Measurements from ENCODE around the gene FBXO44. TPM values are rescaled to one million over a fixed set of nuclear protein-coding genes. Genes with fewer than 3 reads are reported as not detected.

FBXO44 gene
- polyA plus RNA-seq, 2 of the 4 experiments (the other 2 are of a cell fraction), result 10.4 to 26.9 TPM

DNA sequence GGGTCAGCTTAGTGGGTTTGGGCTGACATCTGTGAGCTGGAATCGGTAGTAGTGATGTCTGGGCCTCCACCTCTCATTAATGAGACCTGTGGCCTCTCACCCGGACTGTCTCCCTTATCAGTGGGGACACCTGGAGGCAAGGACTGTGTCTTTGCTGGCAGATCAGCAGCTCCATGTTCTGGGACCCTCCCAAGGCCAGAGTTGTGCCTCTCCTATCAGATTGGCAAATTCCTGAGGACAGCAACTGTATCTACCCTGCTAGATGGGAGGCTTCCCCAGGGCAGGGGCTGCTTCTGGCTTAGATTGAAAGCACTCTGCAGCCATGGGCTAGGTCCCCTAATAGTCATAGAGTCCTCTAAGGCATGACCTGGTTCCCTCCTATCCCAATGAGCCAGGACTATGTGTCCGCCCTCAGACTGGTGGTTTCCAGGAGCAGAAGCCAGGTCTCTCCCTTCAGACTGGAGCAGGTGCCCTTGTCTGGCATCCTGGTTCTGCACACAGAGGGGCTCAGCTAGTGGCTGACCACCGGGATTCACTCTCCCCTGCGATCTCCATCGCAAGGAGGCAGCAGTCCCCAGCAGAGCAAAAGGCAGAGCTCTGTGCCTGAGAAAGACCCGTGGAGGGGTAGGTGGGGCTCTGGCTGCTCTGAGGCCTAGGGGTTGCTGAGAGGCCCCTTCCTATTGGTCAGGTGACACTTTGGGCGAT, 42.7 kb downstream of the FBXO44 start:
- ATAC-seq (no peak), FAIRE-seq (no peak), DNase-seq (ENCODE audit: low read depth in 1 of 2, low spot score in 1 of 2) (no peak)
- TF ChIP-seq EP300 (IDR thresholded peaks at IDR 0.05) (no peak), FOXS1 (CRISPR knock-in tag; IDR thresholded peaks at IDR 0.05) (no peak), ZSCAN20 (CRISPR knock-in tag; IDR thresholded peaks at IDR 0.05) (no peak), FOSL2 (IDR thresholded peaks at IDR 0.05) (no peak), FOSL2 (CRISPR knock-in tag; IDR thresholded peaks at IDR 0.05) (no peak), MAZ (IDR thresholded peaks at IDR 0.05; ENCODE audit: borderline replicate concordance, low read depth, low read length) (no peak), HEYL (CRISPR knock-in tag; IDR thresholded peaks at IDR 0.05) (no peak), KDM1A (IDR thresholded peaks at IDR 0.05; ENCODE audit: low read depth) (no peak), ZNF302 (CRISPR knock-in tag; IDR thresholded peaks at IDR 0.05) (no peak), SMC3 (IDR thresholded peaks at IDR 0.05) (no peak), NFE2L2 (conservative IDR thresholded peaks at IDR 0.05; ENCODE audit: low read length) (no peak), MYC (IDR thresholded peaks at IDR 0.05; ENCODE audit: borderline replicate concordance, low read length) (no peak), ZC3H11A (IDR thresholded peaks at IDR 0.05) (no peak), KDM5A (IDR thresholded peaks at IDR 0.05) (no peak), RFX5 (IDR thresholded peaks at IDR 0.05) (no peak), FOSB (CRISPR knock-in tag; IDR thresholded peaks at IDR 0.05) (no peak), CBX8 (IDR thresholded peaks at IDR 0.05) (no peak), HDAC2 (IDR thresholded peaks at IDR 0.05) (no peak)
- TF ChIP-seq, protein P1, sequence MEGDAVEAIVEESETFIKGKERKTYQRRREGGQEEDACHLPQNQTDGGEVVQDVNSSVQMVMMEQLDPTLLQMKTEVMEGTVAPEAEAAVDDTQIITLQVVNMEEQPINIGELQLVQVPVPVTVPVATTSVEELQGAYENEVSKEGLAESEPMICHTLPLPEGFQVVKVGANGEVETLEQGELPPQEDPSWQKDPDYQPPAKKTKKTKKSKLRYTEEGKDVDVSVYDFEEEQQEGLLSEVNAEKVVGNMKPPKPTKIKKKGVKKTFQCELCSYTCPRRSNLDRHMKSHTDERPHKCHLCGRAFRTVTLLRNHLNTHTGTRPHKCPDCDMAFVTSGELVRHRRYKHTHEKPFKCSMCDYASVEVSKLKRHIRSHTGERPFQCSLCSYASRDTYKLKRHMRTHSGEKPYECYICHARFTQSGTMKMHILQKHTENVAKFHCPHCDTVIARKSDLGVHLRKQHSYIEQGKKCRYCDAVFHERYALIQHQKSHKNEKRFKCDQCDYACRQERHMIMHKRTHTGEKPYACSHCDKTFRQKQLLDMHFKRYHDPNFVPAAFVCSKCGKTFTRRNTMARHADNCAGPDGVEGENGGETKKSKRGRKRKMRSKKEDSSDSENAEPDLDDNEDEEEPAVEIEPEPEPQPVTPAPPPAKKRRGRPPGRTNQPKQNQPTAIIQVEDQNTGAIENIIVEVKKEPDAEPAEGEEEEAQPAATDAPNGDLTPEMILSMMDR (IDR thresholded peaks at IDR 0.05), result no peak
- H3K4me3 ChIP-seq, result no peak overlapping the region
- ChIA-PET CTCF (interaction anchor here (0.6 to 1.5 kb wide), 3 partner anchors 23 to 89 kb away, joined by 5 read pairs; no protein-coding TSS in a partner anchor), POLR2A (no interaction called here)
- H3K27ac ChIP-seq, result no peak overlapping the region
- 40% methylated on average over 6 of the region's 8 CpGs for WGBS (ENCODE audit: missing lambda C conversion rate)
- no peaks in the 10 kb centered on the region for H3K4me1 ChIP-seq
- no peaks in the 10 kb centered on the region for H3K9me3 ChIP-seq
- no peak overlapping the region for H3K4me2 ChIP-seq

DNA sequence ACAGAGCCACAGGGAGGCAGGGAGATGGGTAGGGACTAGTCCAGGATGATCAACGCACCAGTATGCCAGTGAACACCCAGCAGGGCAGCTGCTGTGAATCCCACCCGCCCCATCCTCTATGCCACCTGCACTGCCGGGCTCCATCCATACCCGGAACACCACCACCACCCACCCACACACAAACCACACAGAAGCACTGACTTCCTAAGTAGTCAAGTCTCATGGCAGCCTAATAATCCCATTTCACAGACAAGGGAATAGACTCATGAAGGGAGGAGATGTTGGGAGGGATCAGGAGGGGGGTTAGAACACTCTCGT, 43.2 kb downstream of the FBXO44 start:
- ChIA-PET POLR2A (no interaction called here), CTCF (interaction anchor here (0.8 to 1.5 kb wide), 3 partner anchors 22 to 48 kb away, joined by 3 to 5 read pairs (median 5); partner anchors contain the start of gene FBXO6)
- no peak for TF ChIP-seq FOSB (CRISPR knock-in tag; IDR thresholded peaks at IDR 0.05)
- TF ChIP-seq RCOR1 (IDR thresholded peaks at IDR 0.05; ENCODE audit: low read depth, low read length), result no peak
- no peak for TF ChIP-seq SMC3 (IDR thresholded peaks at IDR 0.05)
- no peak for TF ChIP-seq RAD21 (conservative IDR thresholded peaks at IDR 0.05 in 1 of 2, IDR thresholded peaks at IDR 0.05 in 1 of 2)
- no peak for TF ChIP-seq KDM5A (IDR thresholded peaks at IDR 0.05)
- TF ChIP-seq FOXS1 (CRISPR knock-in tag; IDR thresholded peaks at IDR 0.05), result no peak
- TF ChIP-seq, protein P2, sequence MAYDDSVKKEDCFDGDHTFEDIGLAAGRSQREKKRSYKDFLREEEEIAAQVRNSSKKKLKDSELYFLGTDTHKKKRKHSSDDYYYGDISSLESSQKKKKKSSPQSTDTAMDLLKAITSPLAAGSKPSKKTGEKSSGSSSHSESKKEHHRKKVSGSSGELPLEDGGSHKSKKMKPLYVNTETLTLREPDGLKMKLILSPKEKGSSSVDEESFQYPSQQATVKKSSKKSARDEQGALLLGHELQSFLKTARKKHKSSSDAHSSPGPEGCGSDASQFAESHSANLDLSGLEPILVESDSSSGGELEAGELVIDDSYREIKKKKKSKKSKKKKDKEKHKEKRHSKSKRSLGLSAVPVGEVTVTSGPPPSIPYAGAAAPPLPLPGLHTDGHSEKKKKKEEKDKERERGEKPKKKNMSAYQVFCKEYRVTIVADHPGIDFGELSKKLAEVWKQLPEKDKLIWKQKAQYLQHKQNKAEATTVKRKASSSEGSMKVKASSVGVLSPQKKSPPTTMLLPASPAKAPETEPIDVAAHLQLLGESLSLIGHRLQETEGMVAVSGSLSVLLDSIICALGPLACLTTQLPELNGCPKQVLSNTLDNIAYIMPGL (CRISPR knock-in tag; IDR thresholded peaks at IDR 0.05; ENCODE audit: borderline replicate concordance), result no peak
- TF ChIP-seq KDM1A (IDR thresholded peaks at IDR 0.05; ENCODE audit: low read depth), result no peak
- no peak for TF ChIP-seq ZSCAN20 (CRISPR knock-in tag; IDR thresholded peaks at IDR 0.05)
- Histone ChIP-seq H3K27ac (no peak overlapping the region), H3K9me3 (no peaks in the 10 kb centered on the region), H3K4me1 (no peaks in the 10 kb centered on the region), H3K4me2 (no peak overlapping the region), H3K4me3 (no peak overlapping the region)
- ATAC-seq (no peak), FAIRE-seq (no peak), DNase-seq (ENCODE audit: low read depth in 1 of 2, low spot score in 1 of 2) (no peak)
- WGBS (ENCODE audit: missing lambda C conversion rate), result 44% methylated on average over 5 of the region's 5 CpGs
